Measurements from ENCODE around the gene KCNJ12.
"Not testable (repeated sequence)": the region's sequence is repeated elsewhere in the genome, so short reads cannot be mapped to it uniquely, and the experiment has no call there.

The KCNJ12 gene

GRCh38 chr17:21400816-21401593 lies 24.8 kb downstream of the KCNJ12 start:
- no peak for DNase-seq
- TF ChIP-seq POLR2A (IDR thresholded peaks at IDR 0.05; ENCODE audit: low read length) = no peak
- TF ChIP-seq GATA1 (IDR thresholded peaks at IDR 0.05; ENCODE audit: low read depth, low read length) = no peak

GRCh38 chr17:21402166-21402571 lies 26.0 kb downstream of the KCNJ12 start:
- DNase-seq = not testable (repeated sequence)

- not testable (repeated sequence) for DNase-seq
Measured at GRCh38 chr17:21402926-21403325, 26.8 kb downstream of the KCNJ12 start.

- DNase-seq = not testable (repeated sequence)
Measured at GRCh38 chr17:21404106-21404505, 27.9 kb downstream of the KCNJ12 start.

- not testable (repeated sequence) for DNase-seq
Measured at GRCh38 chr17:21404539-21404938, 28.4 kb downstream of the KCNJ12 start.

GRCh38 chr17:21404956-21405731 lies 29.0 kb downstream of the KCNJ12 start:
- DNase-seq = not testable (repeated sequence)

- not testable (repeated sequence) for DNase-seq
Measured at GRCh38 chr17:21405904-21406400, 29.8 kb downstream of the KCNJ12 start.

GRCh38 chr17:21406616-21407404 lies 30.7 kb downstream of the KCNJ12 start:
- not testable (repeated sequence) for DNase-seq

- not testable (repeated sequence) for DNase-seq
Measured at GRCh38 chr17:21407752-21408151, 31.6 kb downstream of the KCNJ12 start.

GRCh38 chr17:21408224-21408623 lies 32.1 kb downstream of the KCNJ12 start:
- DNase-seq = not testable (repeated sequence)

- not testable (repeated sequence) for DNase-seq
Measured at GRCh38 chr17:21408766-21409300, 32.7 kb downstream of the KCNJ12 start.

- DNase-seq = not testable (repeated sequence)
Measured at GRCh38 chr17:21409388-21409787, 33.2 kb downstream of the KCNJ12 start.

- DNase-seq = not testable (repeated sequence)
Measured at GRCh38 chr17:21409971-21410370, 33.8 kb downstream of the KCNJ12 start.

- not testable (repeated sequence) for DNase-seq
Measured at GRCh38 chr17:21410371-21410770, 34.2 kb downstream of the KCNJ12 start.

GRCh38 chr17:21410906-21411678 lies 34.9 kb downstream of the KCNJ12 start:
- not testable (repeated sequence) for DNase-seq

GRCh38 chr17:21411679-21412205 lies 35.6 kb downstream of the KCNJ12 start:
- not testable (repeated sequence) for DNase-seq

- DNase-seq = not testable (repeated sequence)
Measured at GRCh38 chr17:21412207-21412681, 36.1 kb downstream of the KCNJ12 start.

- not testable (repeated sequence) for DNase-seq
Measured at GRCh38 chr17:21413570-21414279, 37.6 kb downstream of the KCNJ12 start.

- not testable (repeated sequence) for DNase-seq
Measured at GRCh38 chr17:21414616-21415015, 38.5 kb downstream of the KCNJ12 start.
